Measurements from ENCODE around the gene MEI1.
A peak's percentile ranks its signal among the peaks of the same experiment; 100 is the strongest.

MEI1 gene

GRCh38 chr22:41798736-41799135, 99.4 kb downstream of the MEI1 start:
- DNase-seq = no peak

GRCh38 chr22:41799486-41800347, 100.4 kb downstream of the MEI1 start:
- DNase-seq = peak; percentile 36

- peak; percentile 92 for DNase-seq
These were observed 101.2 kb downstream of the MEI1 start, which contains the start of gene CCDC134 for GRCh38 chr22:41800348-41801146. CCDC134 (plus strand) TSS chr22:41800679; CDS start chr22:41808891, 8,212 bp downstream.

- no peak for DNase-seq
These were observed 102.0 kb downstream of the MEI1 start for GRCh38 chr22:41801147-41801819.

GRCh38 chr22:41801886-41802285, 102.6 kb downstream of the MEI1 start:
- DNase-seq = no peak

- no peak for DNase-seq
These were observed 106.3 kb downstream of the MEI1 start for GRCh38 chr22:41805639-41806038.

GRCh38 chr22:41808400-41808799, 109.1 kb downstream of the MEI1 start:
- no peak for DNase-seq

- no peak for DNase-seq
These were observed 110.7 kb downstream of the MEI1 start for GRCh38 chr22:41810022-41810421.

- DNase-seq = no peak
These were observed 113.7 kb downstream of the MEI1 start for GRCh38 chr22:41812805-41813545.

GRCh38 chr22:41813726-41814410, 114.6 kb downstream of the MEI1 start:
- no peak for DNase-seq

- DNase-seq = peak; percentile 31
These were observed 116.4 kb downstream of the MEI1 start for GRCh38 chr22:41815716-41816115.

- DNase-seq = peak; percentile 90
These were observed 116.9 kb downstream of the MEI1 start for GRCh38 chr22:41816241-41816640.

- DNase-seq = no peak
These were observed 117.6 kb downstream of the MEI1 start for GRCh38 chr22:41816871-41817270.

- no peak for DNase-seq
These were observed 118.7 kb downstream of the MEI1 start for GRCh38 chr22:41818011-41818410.

GRCh38 chr22:41818596-41818995, 119.3 kb downstream of the MEI1 start:
- DNase-seq = no peak

GRCh38 chr22:41819257-41819656, 120.0 kb downstream of the MEI1 start:
- no peak for DNase-seq

- DNase-seq = no peak
These were observed 121.1 kb downstream of the MEI1 start for GRCh38 chr22:41820447-41820846.

- no peak for DNase-seq
These were observed 122.4 kb downstream of the MEI1 start for GRCh38 chr22:41821471-41822316.

GRCh38 chr22:41822317-41823057, 123.2 kb downstream of the MEI1 start:
- DNase-seq = peak; percentile 64

GRCh38 chr22:41823797-41824196, 124.5 kb downstream of the MEI1 start:
- no peak for DNase-seq
